Spinal cord (tissue), 10 donors: ENCODE measurements around the gene RIC8B. TPM values are rescaled to one million over a fixed set of nuclear protein-coding genes. Genes with fewer than 3 reads are reported as not detected.
A peak's percentile ranks its signal among the peaks of the same experiment; 100 is the strongest.

Experiments
- DNase-seq, 6 donors: peaks; one replicate each; pipeline versions ENCODE4 v3.0.0 to v3.0.0-alpha.2; 2013 to 2015; ENCODE audit warnings: low spot score in 6 of 6, low read depth in 4 of 6
- H3K27ac ChIP-seq: one replicate; pipeline ENCODE4 v1.5.1; 2013; ENCODE audit warnings: low read depth, low read length, control low read depth
- H3K27me3 ChIP-seq: one replicate; pipeline ENCODE4 v1.6.1; 2013; ENCODE audit warnings: low read length; ENCODE audit not compliant: control insufficient read depth, insufficient read depth
- H3K36me3 ChIP-seq: one replicate; pipeline ENCODE4 v1.6.1; 2013; ENCODE audit warnings: low read length; ENCODE audit not compliant: control insufficient read depth, insufficient read depth
- H3K4me1 ChIP-seq: one replicate; pipeline ENCODE4 v1.6.1; 2013; ENCODE audit warnings: low read length; ENCODE audit not compliant: control insufficient read depth, insufficient read depth
- H3K4me3 ChIP-seq: one replicate; pipeline ENCODE4 v1.5.1; 2013; ENCODE audit warnings: low read depth, low read length, control low read depth
- H3K9me3 ChIP-seq: one replicate; pipeline ENCODE4 v1.6.1; 2013; ENCODE audit warnings: low read length; ENCODE audit not compliant: control insufficient read depth, insufficient read depth
- WGBS: methylation state at CpG from one replicate; pipeline ENCODE4 v1.1.5; 2013; ENCODE audit warnings: missing lambda C conversion rate; ENCODE audit not compliant: insufficient coverage; 5-methylcytosine and 5-hydroxymethylcytosine counted together
- polyA plus RNA-seq, 2 donors: library from polyadenylated mRNA; unstranded; fragments of 120-200 nt; gene quantifications; one replicate each; pipeline ENCODE4 v1.2.1, GENCODE V29; 2013; ENCODE audit not compliant: insufficient read length in 2 of 2
- total RNA-seq, 2 donors: library from RNA; depleted of rRNA in 1 of 2; stranded (reverse); fragments of 120-200 nt in 1 of 2; fragments of >200 nt in 1 of 2; gene quantifications; one replicate each; pipeline versions ENCODE4 v1.2.3 to v1.2.4, GENCODE V29; 2013 to 2014
- donor health status: healthy.

Gene RIC8B
- total and polyA plus RNA-seq, 4 donors = 20.7 to 32.4 (median 27.1) TPM

- DNase-seq = peak in 1 of 6 donors; percentile 41
- Histone ChIP-seq H3K4me3 (no peak overlapping the region), H3K9me3 (no peaks in the 10 kb centered on the region), H3K27me3 (no peaks in the 10 kb centered on the region), H3K27ac (no peak overlapping the region), H3K36me3 (no peaks in the 10 kb centered on the region), H3K4me1 (no peaks in the 10 kb centered on the region)
- WGBS = 33% methylated on average over 2 of the region's 10 CpGs
Observed at GRCh38 chr12:106739815-106740530, 34.5 kb upstream of the RIC8B start.

DNA sequence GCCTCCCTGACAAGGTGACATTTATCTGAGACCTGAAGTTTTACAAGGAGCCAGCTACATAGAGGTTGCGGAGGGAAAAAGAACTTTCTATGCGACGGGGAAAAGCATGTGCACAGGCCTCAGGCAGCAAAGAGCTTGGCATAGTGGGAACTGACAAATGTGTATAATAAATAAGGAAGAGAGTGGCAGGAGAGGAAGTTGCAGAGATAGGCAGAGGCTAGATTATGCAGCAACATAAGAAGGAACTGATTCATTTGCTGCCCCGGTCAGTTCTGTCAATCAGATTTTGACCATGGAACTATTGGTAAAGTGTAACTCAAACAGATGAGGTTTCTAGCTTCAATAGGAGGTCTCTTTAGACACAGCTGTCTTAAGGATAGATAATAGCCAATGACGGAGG lies 33.7 kb upstream of the RIC8B start:
- no peak overlapping the region for H3K27ac ChIP-seq
- no peak overlapping the region for H3K4me3 ChIP-seq
- 74% methylated on average over 4 of the region's 5 CpGs for WGBS
- H3K9me3 ChIP-seq = no peaks in the 10 kb centered on the region
- no peaks in the 10 kb centered on the region for H3K27me3 ChIP-seq
- H3K36me3 ChIP-seq = no peaks in the 10 kb centered on the region
- DNase-seq = no peak
- no peaks in the 10 kb centered on the region for H3K4me1 ChIP-seq

GRCh38 chr12:106741247-106741646 lies 33.2 kb upstream of the RIC8B start:
- Histone ChIP-seq H3K4me1 (no peaks in the 10 kb centered on the region), H3K27ac (no peak overlapping the region), H3K4me3 (no peak overlapping the region), H3K9me3 (no peaks in the 10 kb centered on the region), H3K36me3 (no peaks in the 10 kb centered on the region), H3K27me3 (no peaks in the 10 kb centered on the region)
- no CpG with 5 or more reads among the region's 2 CpGs for WGBS
- no peak for DNase-seq

- no peak overlapping the region for H3K27ac ChIP-seq
- H3K9me3 ChIP-seq = no peaks in the 10 kb centered on the region
- no peaks in the 10 kb centered on the region for H3K27me3 ChIP-seq
- H3K4me1 ChIP-seq = no peaks in the 10 kb centered on the region
- peak in 1 of 6 donors; percentile 53 for DNase-seq
- H3K4me3 ChIP-seq = no peak overlapping the region
- 4% methylated on average over 2 of the region's 8 CpGs for WGBS
- peaks cover 3% of the 10 kb centered on the region for H3K36me3 ChIP-seq
Observed at GRCh38 chr12:106743270-106743988, 31.1 kb upstream of the RIC8B start.

DNA sequence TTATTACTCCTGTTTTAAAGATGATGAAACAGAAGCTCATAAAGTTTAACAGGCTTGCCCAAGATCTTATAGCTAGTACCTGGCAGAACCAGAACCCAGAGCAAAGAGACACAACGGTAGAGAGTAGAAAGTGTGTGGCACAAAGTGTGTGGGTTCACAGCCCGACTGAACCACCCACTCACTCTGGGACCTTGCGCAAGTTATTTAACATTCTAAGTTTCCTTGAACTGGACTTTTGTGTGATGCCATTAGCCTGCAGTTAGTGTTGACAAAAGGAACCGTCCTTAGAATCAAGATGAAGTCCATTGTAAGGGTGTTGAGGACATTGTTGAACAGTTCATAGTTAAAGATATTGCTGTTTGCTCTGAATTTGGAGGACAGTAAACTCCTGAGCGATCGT lies 29.9 kb upstream of the RIC8B start:
- Histone ChIP-seq H3K4me1 (no peaks in the 10 kb centered on the region), H3K9me3 (no peaks in the 10 kb centered on the region), H3K36me3 (peaks cover 6% of the 10 kb centered on the region), H3K4me3 (no peak overlapping the region), H3K27ac (no peak overlapping the region), H3K27me3 (no peaks in the 10 kb centered on the region)
- no peak for DNase-seq
- WGBS = 14% methylated on average over 1 of the region's 6 CpGs

DNA sequence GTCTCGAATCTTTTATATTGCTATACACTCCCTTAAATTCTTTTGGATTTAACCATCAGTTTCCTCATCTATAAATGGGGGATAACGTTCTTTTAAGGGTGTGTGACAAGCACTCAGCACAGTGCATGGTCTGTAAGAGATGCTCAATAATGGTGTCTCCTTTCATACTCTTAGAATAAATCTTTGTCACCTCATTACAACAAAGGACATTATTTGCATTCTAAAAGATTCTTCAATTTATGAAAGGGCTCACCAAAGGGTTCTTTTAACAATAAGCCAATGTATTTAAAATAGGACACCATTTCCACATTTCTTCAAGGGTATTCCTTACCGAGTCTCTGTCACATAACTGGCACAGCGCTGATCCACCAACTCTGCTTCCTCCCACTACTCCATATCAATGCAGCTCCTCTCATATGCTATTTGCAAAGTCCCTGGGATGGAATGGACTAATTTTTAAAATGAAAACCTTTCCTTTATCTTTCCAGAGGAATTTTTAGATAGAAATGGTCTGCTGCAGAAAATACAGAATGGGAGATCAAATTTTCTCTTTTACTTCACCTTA lies 29.2 kb upstream of the RIC8B start:
- no peak overlapping the region for H3K27ac ChIP-seq
- H3K36me3 ChIP-seq = peaks cover 6% of the 10 kb centered on the region
- DNase-seq = no peak
- no peaks in the 10 kb centered on the region for H3K27me3 ChIP-seq
- H3K4me3 ChIP-seq = no peak overlapping the region
- H3K9me3 ChIP-seq = no peaks in the 10 kb centered on the region
- H3K4me1 ChIP-seq = no peaks in the 10 kb centered on the region
- no CpG with 5 or more reads among the region's 4 CpGs for WGBS

DNA sequence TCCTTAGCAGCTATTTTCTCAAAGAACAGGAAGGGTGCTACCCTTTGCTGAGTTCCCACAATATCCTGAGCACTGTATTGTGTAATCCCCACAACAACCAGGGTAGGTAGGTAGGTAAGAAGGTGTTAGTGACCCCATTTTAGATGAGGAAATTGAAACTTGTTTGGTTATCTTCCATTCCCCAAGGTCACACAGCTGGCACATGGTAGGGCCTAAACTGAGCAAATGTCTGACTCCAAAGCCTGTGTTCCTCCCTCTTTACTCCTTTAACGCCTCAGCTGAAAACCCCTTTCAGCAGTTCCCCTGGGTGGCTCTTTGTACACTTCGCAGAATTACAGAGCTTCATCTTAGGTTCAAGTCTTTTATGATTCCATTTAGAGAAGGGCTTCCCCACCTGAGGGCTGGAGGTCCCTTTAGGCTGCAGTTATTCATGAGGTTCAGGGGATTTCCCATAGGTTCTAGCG lies 26.5 kb upstream of the RIC8B start:
- Histone ChIP-seq H3K27ac (no peak overlapping the region), H3K36me3 (peaks cover 12% of the 10 kb centered on the region), H3K9me3 (no peaks in the 10 kb centered on the region), H3K27me3 (no peaks in the 10 kb centered on the region), H3K4me3 (no peak overlapping the region), H3K4me1 (no peaks in the 10 kb centered on the region)
- WGBS = 40% methylated on average over 1 of the region's 3 CpGs
- DNase-seq = no peak

DNA sequence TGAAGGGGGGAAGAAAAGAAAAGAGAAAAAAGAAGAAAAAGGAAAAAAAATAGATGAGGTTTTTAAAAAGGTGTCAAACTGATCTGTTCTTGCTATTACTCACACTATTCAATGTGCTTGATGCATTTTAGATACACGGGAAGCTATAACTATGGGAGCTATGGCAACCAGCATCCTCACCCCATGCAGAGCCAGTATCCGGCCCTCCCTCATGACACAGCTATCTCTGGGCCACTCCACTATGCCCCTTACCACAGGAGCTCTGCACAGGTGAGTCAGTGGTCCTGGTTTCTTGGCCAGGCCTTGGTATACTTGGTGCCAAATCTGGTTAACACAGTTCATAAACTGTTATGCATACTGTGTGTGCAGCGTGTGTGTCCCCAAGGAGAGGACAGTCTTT lies 24.0 kb upstream of the RIC8B start:
- WGBS = 70% methylated on average over 2 of the region's 3 CpGs
- Histone ChIP-seq H3K36me3 (peaks cover 21% of the 10 kb centered on the region), H3K27ac (no peak overlapping the region)

DNA sequence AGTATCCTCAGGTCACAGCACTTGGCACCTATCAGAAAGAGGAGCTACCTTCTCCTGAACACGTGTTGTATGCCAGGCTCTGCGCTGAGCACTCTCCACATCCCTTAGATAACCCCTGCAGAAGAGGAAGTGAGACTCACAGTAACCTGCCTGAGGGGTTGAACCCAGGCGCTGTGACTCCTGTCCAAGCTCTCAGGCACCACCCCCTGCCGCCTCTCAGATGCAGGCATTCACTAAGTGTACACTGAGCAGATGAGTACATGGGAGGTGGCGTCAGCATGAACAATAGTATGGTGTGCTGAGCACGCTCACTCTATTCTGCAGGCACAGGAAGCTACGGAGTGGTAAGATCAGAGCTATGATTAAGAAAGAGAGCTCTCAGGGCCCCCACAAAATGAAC lies 21.0 kb upstream of the RIC8B start:
- Histone ChIP-seq H3K9me3 (no peaks in the 10 kb centered on the region), H3K36me3 (peaks cover 18% of the 10 kb centered on the region), H3K27ac (no peak overlapping the region), H3K4me3 (no peak overlapping the region), H3K27me3 (no peaks in the 10 kb centered on the region), H3K4me1 (peaks cover 14% of the 10 kb centered on the region)
- 81% methylated on average over 5 of the region's 7 CpGs for WGBS
- DNase-seq = no peak

More for the DNA sequence above, 24.0 kb upstream of the RIC8B start:
- no peaks in the 10 kb centered on the region for H3K27me3 ChIP-seq
- H3K4me3 ChIP-seq = no peak overlapping the region
- no peak for DNase-seq
- no peaks in the 10 kb centered on the region for H3K9me3 ChIP-seq
- H3K4me1 ChIP-seq = no peaks in the 10 kb centered on the region
